ENCODE data around the gene THBS2. TPM values are rescaled to one million over a fixed set of nuclear protein-coding genes. Genes with fewer than 3 reads are reported as not detected.

THBS2 gene
- total and polyA plus RNA-seq, 2 donors (not counting 3 experiments of a cell fraction or from before 2014, with no cell fraction given) = 0.08 TPM; not detected in 1

- H3K27ac ChIP-seq (ENCODE audit: insufficient read depth, low read depth, low read length) = no peak overlapping the region
- H4K20me1 ChIP-seq (replicated peaks; ENCODE audit: control insufficient read depth, extremely low read depth, insufficient read depth, low read length) = no peaks in the 10 kb centered on the region
- H3K4me2 ChIP-seq (ENCODE audit: insufficient read depth, low read length) = no peak overlapping the region
- dilution Hi-C loops (cut with MboI; ENCODE audit: extremely low pct_ligation_motif_present, low sequenced_read_pairs) = no loop called here
- no peaks in the 10 kb centered on the region for H3K9me3 ChIP-seq (replicated peaks; ENCODE audit: control insufficient read depth, insufficient read depth, low read length)
- no peak overlapping the region for H2AFZ ChIP-seq (ENCODE audit: low read depth, low read length)
- BruUV-seq (replicated peaks) = no TSS peak
- intact Hi-C loops (cut with micrococcal nuclease) = no loop called here
- H3K4me1 ChIP-seq (ENCODE audit: control insufficient read depth, extremely low read depth, insufficient read depth, low read length) = no peaks in the 10 kb centered on the region
- FAIRE-seq (no peak), DNase-seq (ENCODE audit: low read depth, low spot score) (no peak)
- H3K36me3 ChIP-seq (ENCODE audit: control insufficient read depth in 2 of 2, extremely low read depth in 1 of 2, insufficient read depth in 2 of 2, low read length in 2 of 2) = no peaks in the 10 kb centered on the region
- H3K9me1 ChIP-seq (replicated peaks; ENCODE audit: control insufficient read depth, extremely low read depth, insufficient read depth, low read length) = no peaks in the 10 kb centered on the region
- TF ChIP-seq EZH2 (IDR thresholded peaks at IDR 0.05; ENCODE audit: borderline replicate concordance, low read depth, low read length, severe bottlenecking) (no peak), POLR2AphosphoS5 (IDR thresholded peaks at IDR 0.05; ENCODE audit: insufficient read depth, low read depth, low read length) (no peak), MAX (IDR thresholded peaks at IDR 0.05; ENCODE audit: insufficient read depth, insufficient read length) (no peak), MYC (IDR thresholded peaks at IDR 0.05; ENCODE audit: low read depth, low read length) (no peak), POLR2A (IDR thresholded peaks at IDR 0.05; ENCODE audit: low read depth, low read length) (no peak), GATA2 (IDR thresholded peaks at IDR 0.05; ENCODE audit: insufficient read depth, insufficient read length, low read depth, low read length) (no peak), JUN (IDR thresholded peaks at IDR 0.05; ENCODE audit: borderline replicate concordance, insufficient read depth, insufficient read length, low read depth) (no peak), CTCF (IDR thresholded peaks at IDR 0.05; ENCODE audit: extremely low read depth in 1 of 2, insufficient read depth in 1 of 2, low read depth in 1 of 2, low read length in 2 of 2) (no peak), FOS (IDR thresholded peaks at IDR 0.05; ENCODE audit: borderline replicate concordance, insufficient read depth, low read length) (no peak)
- no peaks in the 10 kb centered on the region for H3K79me2 ChIP-seq (ENCODE audit: control insufficient read depth, insufficient read depth, low read length)
- ChIA-PET POLR2A (no interaction called here), CTCF (no interaction called here)
- H3K27me3 ChIP-seq (ENCODE audit: control insufficient read depth in 2 of 2, insufficient read depth in 2 of 2, low read length in 2 of 2) = no peaks in the 10 kb centered on the region
- no peak overlapping the region for H3K4me3 ChIP-seq (replicated peaks in 1 of 3; ENCODE audit: insufficient read depth in 1 of 3, low read depth in 1 of 3, low read length in 3 of 3)
- H3K9ac ChIP-seq (replicated peaks; ENCODE audit: extremely low read depth, insufficient read depth, low read length) = no peak overlapping the region
Observed at GRCh38 chr6:169190144-169190584, 63.5 kb downstream of the THBS2 start.
